SIG-M5 treated with dmso at 0.1 percent for 504 hours (cell line): ENCODE measurements around the gene MS4A8.

Experiments
- DNase-seq: peaks from one replicate; lab custom pipeline; 2025; ENCODE audit not compliant: unreplicated experiment; lab: John Stamatoyannopoulos, UW

The MS4A8 gene

DNA sequence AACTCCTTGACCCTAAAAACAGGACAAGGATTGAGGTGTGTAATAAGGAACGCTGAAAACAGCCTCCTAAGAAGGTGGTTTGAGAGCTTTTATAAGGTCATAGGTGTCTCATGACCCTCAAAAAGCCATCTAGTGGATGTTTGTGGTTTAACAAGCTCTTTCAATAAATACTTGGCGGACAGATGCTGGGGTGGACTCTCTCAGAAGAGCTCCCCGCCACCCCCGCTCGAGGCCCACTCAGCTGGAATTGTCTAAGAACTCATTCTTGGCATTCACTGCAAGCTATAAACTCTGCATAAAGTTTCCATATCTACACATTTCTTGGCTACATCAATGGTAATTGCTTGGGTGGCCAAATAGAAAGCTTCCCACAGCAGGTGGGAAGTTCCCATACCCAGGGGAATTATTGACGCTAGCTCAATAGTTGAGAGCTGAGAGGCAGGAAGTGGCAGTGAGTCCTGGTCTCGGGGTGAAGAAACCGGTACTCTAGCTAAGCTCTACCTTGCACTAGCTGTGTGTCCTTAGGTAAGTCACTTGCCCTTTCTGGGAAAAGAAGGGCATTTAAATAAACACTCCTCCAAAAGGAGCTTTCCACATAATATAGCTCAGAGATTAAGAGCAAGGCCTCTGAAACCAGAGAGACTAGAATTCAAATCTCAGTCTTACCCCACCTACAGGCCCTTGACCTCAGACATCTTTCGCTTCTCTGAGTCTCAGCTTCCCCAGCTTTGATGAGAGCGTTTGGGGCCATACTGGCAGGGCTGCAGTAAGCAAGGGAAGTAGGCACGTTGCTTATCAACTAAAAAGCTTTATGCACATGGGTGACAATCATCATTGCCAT lies 63.7 kb downstream of the MS4A8 start:
- peak; percentile 14 for DNase-seq

DNA sequence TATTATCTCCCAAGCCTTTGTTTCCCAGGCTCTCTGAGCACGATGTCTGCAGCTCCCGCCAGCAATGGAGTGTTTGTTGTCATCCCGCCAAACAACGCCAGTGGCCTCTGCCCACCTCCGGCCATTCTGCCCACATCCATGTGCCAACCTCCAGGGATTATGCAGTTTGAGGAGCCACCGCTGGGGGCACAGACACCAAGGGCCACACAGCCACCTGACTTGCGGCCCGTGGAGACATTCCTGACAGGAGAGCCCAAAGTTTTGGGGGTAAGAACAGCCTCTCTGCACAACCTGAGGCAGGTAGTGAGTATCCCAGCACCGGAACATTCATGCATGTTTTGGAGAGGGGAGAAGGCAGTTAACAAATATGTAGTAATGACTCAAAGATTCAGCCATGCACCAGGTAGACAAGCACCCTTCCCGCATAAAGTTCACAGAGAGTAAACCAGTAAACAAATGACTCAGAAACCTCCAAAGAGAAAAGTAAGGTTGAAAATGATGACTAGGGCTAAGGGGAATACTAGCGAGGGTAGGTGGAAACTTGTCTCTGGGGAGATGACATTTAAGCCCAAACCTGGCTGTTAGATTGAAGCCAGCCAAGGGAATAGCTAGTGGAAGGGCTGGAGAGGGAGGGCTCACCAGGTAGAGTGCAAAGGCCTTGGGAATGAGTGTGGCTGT lies 64.4 kb downstream of the MS4A8 start:
- DNase-seq, result no peak

DNA sequence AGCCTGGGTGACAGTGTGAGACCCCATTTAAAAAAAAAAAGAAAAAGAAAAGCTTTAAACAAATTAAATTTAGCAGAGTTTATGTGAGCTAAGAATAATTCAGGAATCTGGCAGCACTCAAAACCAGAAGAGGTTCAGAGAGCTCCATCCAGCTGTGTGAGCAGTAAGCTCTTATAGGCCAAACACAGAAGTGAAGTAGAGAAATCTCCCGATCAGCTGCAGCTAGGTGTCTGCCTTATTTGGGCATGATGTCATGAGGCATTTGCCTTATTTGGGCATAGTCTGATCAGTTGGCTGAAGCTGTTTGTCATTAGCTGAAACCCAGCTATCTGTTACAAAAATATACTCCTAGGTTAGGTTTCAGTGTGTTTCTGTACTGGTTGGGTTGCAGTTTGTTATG lies 65.5 kb downstream of the MS4A8 start:
- no peak for DNase-seq

DNA sequence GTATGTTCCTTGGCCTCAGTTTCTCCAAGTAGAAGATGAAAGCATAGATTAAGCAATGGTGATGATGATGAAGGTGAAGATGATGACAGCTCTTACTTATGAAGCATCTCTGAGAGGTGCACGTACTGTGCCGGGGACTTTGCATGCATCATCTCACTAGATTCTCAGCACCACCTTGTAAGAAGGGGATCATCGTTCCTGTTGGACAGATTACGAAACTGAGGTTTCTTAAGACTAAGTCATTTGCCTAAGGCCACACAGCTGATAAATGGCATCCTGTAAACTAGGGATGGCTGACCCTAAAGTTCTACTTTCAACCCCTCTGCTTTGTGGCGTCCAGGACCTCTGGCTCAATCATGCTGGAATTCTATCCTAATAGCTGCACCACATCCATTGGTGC lies 65.9 kb downstream of the MS4A8 start:
- DNase-seq, result no peak
